ENCODE data around the gene CENPF.
A peak's percentile ranks its signal among the peaks of the same experiment; 100 is the strongest.

Gene CENPF

DNA sequence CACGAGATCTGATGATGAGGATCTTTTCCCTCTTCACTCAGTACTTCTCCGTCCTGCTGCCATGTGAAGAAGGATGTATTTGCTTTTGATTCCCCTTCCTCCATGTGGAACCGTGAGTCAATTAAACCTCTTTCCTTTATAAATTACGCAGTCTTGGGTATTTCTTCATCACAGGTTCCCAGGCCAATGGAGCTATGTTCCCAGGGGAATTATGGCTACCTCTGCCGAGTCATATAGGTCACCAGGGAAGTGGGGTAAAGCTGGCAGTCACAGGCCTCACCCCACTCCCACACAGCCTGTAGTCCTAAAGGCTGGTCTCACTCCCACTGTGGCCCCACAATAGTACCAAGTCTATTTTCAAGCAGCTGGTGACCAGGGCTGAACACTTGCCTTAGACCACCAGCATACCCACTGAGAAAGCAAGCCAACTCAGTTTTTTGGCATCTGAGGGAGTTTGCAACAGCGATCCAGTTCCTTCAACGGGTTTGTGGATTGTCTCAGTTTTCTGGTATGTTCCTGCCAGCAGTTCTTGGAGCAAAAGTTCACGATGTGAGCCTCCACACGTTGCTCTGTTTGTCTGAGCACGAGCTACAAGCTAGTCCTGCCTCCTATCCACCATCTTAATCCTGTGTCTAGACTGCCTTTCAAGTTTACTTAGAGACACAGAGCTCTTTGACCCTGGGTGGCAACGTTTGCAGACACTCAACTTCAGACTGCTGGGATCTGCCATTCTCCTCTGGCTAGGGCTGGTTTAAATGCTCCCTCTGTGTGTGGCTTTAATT, 104.5 kb downstream of the CENPF start:
- TF ChIP-seq, protein P1, sequence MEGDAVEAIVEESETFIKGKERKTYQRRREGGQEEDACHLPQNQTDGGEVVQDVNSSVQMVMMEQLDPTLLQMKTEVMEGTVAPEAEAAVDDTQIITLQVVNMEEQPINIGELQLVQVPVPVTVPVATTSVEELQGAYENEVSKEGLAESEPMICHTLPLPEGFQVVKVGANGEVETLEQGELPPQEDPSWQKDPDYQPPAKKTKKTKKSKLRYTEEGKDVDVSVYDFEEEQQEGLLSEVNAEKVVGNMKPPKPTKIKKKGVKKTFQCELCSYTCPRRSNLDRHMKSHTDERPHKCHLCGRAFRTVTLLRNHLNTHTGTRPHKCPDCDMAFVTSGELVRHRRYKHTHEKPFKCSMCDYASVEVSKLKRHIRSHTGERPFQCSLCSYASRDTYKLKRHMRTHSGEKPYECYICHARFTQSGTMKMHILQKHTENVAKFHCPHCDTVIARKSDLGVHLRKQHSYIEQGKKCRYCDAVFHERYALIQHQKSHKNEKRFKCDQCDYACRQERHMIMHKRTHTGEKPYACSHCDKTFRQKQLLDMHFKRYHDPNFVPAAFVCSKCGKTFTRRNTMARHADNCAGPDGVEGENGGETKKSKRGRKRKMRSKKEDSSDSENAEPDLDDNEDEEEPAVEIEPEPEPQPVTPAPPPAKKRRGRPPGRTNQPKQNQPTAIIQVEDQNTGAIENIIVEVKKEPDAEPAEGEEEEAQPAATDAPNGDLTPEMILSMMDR (IDR thresholded peaks at IDR 0.05; ENCODE audit: control insufficient read depth, insufficient read depth, low read depth, low read length, missing control alignments), result no peak
- peak; percentile 21 for DNase-seq (ENCODE audit: low read depth)
- no peak overlapping the region for H3K4me3 ChIP-seq (ENCODE audit: control insufficient read depth, low read depth, low read length)

DNA sequence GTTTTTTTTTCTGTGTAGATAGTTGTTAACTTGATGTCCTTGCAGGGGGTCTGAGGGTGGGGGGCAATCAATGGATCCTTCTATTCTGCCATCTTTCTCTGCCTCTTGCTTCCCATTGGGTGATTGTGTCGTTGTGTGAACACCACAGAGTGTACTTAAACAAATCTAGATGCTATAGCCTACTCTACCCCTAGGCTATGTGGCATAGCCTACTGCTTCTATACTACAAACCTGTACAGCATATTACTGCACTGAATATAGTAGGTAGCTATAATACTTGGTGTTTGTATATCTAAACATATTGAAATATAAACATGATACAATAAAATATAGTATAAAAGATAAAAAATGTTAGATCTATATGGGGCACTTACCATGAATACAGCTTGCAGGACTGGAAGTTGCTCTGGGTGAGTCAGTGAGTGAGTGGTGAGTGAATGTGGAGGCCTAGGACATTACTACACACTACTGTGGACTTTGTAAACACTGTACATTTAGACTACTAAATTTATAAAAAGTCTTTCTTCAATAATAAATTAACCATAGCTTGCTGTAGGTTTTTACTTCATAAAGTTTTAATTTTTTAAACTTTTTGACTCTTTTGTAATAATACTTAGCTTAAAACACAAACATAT, 105.4 kb downstream of the CENPF start:
- TF ChIP-seq, protein P1 (IDR thresholded peaks at IDR 0.05; ENCODE audit: control insufficient read depth, insufficient read depth, low read depth, low read length, missing control alignments), result no peak
- no peak for DNase-seq (ENCODE audit: low read depth)
- H3K4me3 ChIP-seq (ENCODE audit: control insufficient read depth, low read depth, low read length), result no peak overlapping the region

DNA sequence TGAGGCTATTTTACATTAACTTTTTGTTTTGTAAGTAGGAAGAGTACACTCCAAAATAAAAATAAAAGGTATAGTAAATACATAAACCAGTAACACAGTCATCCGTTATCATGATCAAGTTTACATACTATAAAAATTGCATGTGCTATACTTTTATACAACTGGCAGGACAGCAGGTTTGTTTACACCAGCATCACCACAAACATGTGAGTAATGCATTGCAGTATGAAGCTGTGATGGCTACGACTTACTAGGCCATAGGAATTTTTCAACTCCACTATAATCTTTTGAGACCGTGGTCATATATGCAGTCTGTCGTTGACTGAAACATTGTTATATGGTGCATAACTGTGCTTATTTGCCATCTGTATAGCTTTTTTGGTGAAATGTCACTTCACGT, 106.2 kb downstream of the CENPF start:
- no peak overlapping the region for H3K4me3 ChIP-seq (ENCODE audit: control insufficient read depth, low read depth, low read length)
- TF ChIP-seq, protein P1 (IDR thresholded peaks at IDR 0.05; ENCODE audit: control insufficient read depth, insufficient read depth, low read depth, low read length, missing control alignments), result no peak
- no peak for DNase-seq (ENCODE audit: low read depth)

DNA sequence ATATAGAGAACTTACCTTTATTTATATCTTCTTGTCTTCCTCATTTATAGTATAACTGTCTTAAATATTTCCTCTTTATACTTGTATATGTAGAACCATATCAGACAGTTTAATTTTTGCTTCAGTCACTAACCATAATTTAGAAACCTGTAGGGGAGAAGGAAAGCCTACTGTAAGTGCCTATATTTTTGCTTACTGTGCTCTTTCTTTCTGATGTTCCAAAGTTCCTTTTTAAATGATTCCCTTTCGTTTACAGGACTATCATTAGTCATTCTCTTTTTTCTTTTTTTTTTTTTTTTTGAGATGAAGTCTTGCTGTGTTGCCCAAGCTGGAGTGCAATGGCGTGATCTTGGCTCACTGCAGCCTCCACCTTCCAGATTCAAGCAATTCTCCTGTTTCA, 109.7 kb downstream of the CENPF start:
- TF ChIP-seq, protein P1 (IDR thresholded peaks at IDR 0.05; ENCODE audit: control insufficient read depth, insufficient read depth, low read depth, low read length, missing control alignments), result no peak
- no peak overlapping the region for H3K4me3 ChIP-seq (ENCODE audit: control insufficient read depth, low read depth, low read length)
- DNase-seq (ENCODE audit: low read depth), result no peak

Measured in AG09309 (cell line).